ENCODE results near the gene SORCS2. TPM values are rescaled to one million over a fixed set of nuclear protein-coding genes. Genes with fewer than 3 reads are reported as not detected.

SORCS2 gene
- total and polyA plus RNA-seq, 12 donors: 0.67 to 15.5 (median 1.3) TPM

GRCh38 chr4:7621252-7622035 is 429.1 kb downstream of the SORCS2 start:
- Histone ChIP-seq H3K27ac (no peak overlapping the region), H3K4me3 (no peak overlapping the region), H3K9me3 (replicated peaks in 1 of 3) (no peaks in the 10 kb centered on the region), H3K36me3 (replicated peaks in 1 of 2) (no peaks in the 10 kb centered on the region), H3K27me3 (no peaks in the 10 kb centered on the region), H3K4me1 (replicated peaks in 1 of 2) (no peaks in the 10 kb centered on the region)
- intact Hi-C loops (cut with DNase I): no loop called here
- WGBS, 4 donors: 69 to 78% (median 73%) methylated on average over 5 to 11 of the region's 11 CpGs
- no peak for DNase-seq
- TF ChIP-seq POLR2A (IDR thresholded peaks at IDR 0.05): no peak
- TF ChIP-seq CTCF (IDR thresholded peaks at IDR 0.05): no peak

GRCh38 chr4:7622371-7622770 is 430.0 kb downstream of the SORCS2 start:
- no peaks in the 10 kb centered on the region for H3K36me3 ChIP-seq (replicated peaks in 1 of 2)
- H3K4me1 ChIP-seq (replicated peaks in 1 of 2): no peaks in the 10 kb centered on the region
- 76 to 83% (median 77%) methylated on average over 7 to 9 of the region's 9 CpGs for WGBS, 4 donors
- no peaks in the 10 kb centered on the region for H3K9me3 ChIP-seq (replicated peaks in 1 of 3)
- intact Hi-C loops (cut with DNase I): no loop called here
- H3K27me3 ChIP-seq: no peaks in the 10 kb centered on the region
- no peak for DNase-seq
- no peak overlapping the region for H3K4me3 ChIP-seq
- H3K27ac ChIP-seq: no peak overlapping the region
- TF ChIP-seq POLR2A (IDR thresholded peaks at IDR 0.05) (no peak), CTCF (IDR thresholded peaks at IDR 0.05) (no peak)

GRCh38 chr4:7623468-7623867 is 431.1 kb downstream of the SORCS2 start:
- intact Hi-C loops (cut with DNase I): no loop called here

More at GRCh38 chr4:7623468-7623867, 431.1 kb downstream of the SORCS2 start:
- no peak overlapping the region for H3K27ac ChIP-seq
- H3K4me3 ChIP-seq: no peak overlapping the region
- no peaks in the 10 kb centered on the region for H3K4me1 ChIP-seq (replicated peaks in 1 of 2)
- H3K36me3 ChIP-seq (replicated peaks in 1 of 2): no peaks in the 10 kb centered on the region
- no peaks in the 10 kb centered on the region for H3K27me3 ChIP-seq
- no peak for DNase-seq
- H3K9me3 ChIP-seq (replicated peaks in 1 of 3): no peaks in the 10 kb centered on the region
- no peak for TF ChIP-seq CTCF (IDR thresholded peaks at IDR 0.05)
- TF ChIP-seq POLR2A (IDR thresholded peaks at IDR 0.05): no peak
- WGBS, 4 donors: 86 to 92% (median 87%) methylated on average over 13 of the region's 13 CpGs
